Effector memory CD4-positive, alpha-beta T cell (primary cell): ENCODE results near the gene RBCK1.
"Not testable (repeated sequence)": the region's sequence is repeated elsewhere in the genome, so short reads cannot be mapped to it uniquely, and the experiment has no call there.

Source experiments
- DNase-seq, 3 donors: peaks; one replicate each; pipeline ENCODE4 v3.0.0-alpha.2; 2020
- H3K27ac ChIP-seq: 2 replicates; pipeline ENCODE4 v1.7.0; 2013; ENCODE audit warnings: mild to moderate bottlenecking, low read length, moderate library complexity; ENCODE audit not compliant: insufficient read depth, poor library complexity, severe bottlenecking
- H3K27me3 ChIP-seq: replicated peaks from 2 replicates; pipeline ENCODE4 v1.7.0; 2013; ENCODE audit warnings: mild to moderate bottlenecking, low read length; ENCODE audit not compliant: insufficient read depth, control insufficient read depth, poor library complexity, severe bottlenecking
- H3K36me3 ChIP-seq: 2 replicates; pipeline ENCODE4 v1.7.0; 2013; ENCODE audit warnings: mild to moderate bottlenecking, low read length, moderate library complexity; ENCODE audit not compliant: control insufficient read depth, insufficient read depth
- H3K4me1 ChIP-seq: 2 replicates; pipeline ENCODE4 v1.7.0; 2013; ENCODE audit warnings: low read length, mild to moderate bottlenecking; ENCODE audit not compliant: control insufficient read depth, insufficient read depth, poor library complexity, severe bottlenecking
- H3K4me3 ChIP-seq: 2 replicates; pipeline ENCODE4 v1.7.0; 2013; ENCODE audit warnings: low read length, low read depth, mild to moderate bottlenecking; ENCODE audit not compliant: insufficient read depth, poor library complexity, severe bottlenecking
- H3K9me3 ChIP-seq: 2 replicates; pipeline ENCODE4 v1.7.0; 2013; ENCODE audit warnings: mild to moderate bottlenecking, low read length, moderate library complexity; ENCODE audit not compliant: control insufficient read depth

Gene RBCK1

GRCh38 chr20:437787-438486 is 29.8 kb downstream of the RBCK1 start:
- peak overlapping the region; percentile 13 for H3K27ac ChIP-seq
- H3K9me3 ChIP-seq = no peaks in the 10 kb centered on the region
- H3K4me1 ChIP-seq = peaks cover 36% of the 10 kb centered on the region
- H3K27me3 ChIP-seq = no peaks in the 10 kb centered on the region
- DNase-seq = no peak
- peak overlapping the region; percentile 44 for H3K4me3 ChIP-seq
- H3K36me3 ChIP-seq = peaks cover 17% of the 10 kb centered on the region

- DNase-seq = peak; percentile 50 to 53 (median 52)
- Histone ChIP-seq H3K27me3 (no peaks in the 10 kb centered on the region), H3K9me3 (no peaks in the 10 kb centered on the region), H3K27ac (peak overlapping the region; percentile 15), H3K4me3 (peak overlapping the region; percentile 44), H3K36me3 (peaks cover 20% of the 10 kb centered on the region), H3K4me1 (peaks cover 28% of the 10 kb centered on the region)
Observed at GRCh38 chr20:438571-439469, 30.7 kb downstream of the RBCK1 start.

DNA sequence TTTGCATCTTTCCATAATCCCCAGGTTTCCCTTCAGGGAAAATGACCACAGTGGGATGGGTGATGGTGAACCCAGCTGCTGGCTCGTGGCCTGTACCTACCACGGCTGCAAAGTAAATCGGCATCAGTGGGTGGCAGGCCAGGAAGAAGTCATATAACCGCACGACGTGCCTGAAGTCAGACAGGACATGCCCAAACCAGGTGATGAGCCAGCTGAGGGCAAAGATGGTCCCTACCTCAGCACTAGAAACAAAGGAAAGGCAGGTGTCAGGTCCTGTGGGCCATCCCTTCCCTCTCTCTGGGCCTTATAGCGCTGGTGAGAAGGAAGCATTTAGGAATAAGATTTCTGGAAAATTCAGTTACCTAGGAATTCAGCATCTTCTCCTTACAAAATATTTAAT is 32.0 kb downstream of the RBCK1 start:
- Histone ChIP-seq H3K27me3 (no peaks in the 10 kb centered on the region), H3K9me3 (no peaks in the 10 kb centered on the region), H3K4me1 (peaks cover 21% of the 10 kb centered on the region), H3K27ac (no peak overlapping the region), H3K4me3 (no peak overlapping the region), H3K36me3 (peaks cover 33% of the 10 kb centered on the region)
- DNase-seq = no peak

GRCh38 chr20:440636-441035 is 32.5 kb downstream of the RBCK1 start:
- H3K4me1 ChIP-seq = peaks cover 21% of the 10 kb centered on the region
- DNase-seq = no peak
- no peak overlapping the region for H3K4me3 ChIP-seq
- no peaks in the 10 kb centered on the region for H3K27me3 ChIP-seq
- H3K9me3 ChIP-seq = no peaks in the 10 kb centered on the region
- H3K36me3 ChIP-seq = peaks cover 38% of the 10 kb centered on the region
- no peak overlapping the region for H3K27ac ChIP-seq

GRCh38 chr20:443223-443775 is 35.2 kb downstream of the RBCK1 start:
- H3K27ac ChIP-seq = no peak overlapping the region
- no peaks in the 10 kb centered on the region for H3K9me3 ChIP-seq
- DNase-seq = no peak
- no peak overlapping the region for H3K4me3 ChIP-seq
- H3K27me3 ChIP-seq = no peaks in the 10 kb centered on the region
- peaks cover 15% of the 10 kb centered on the region for H3K4me1 ChIP-seq
- peaks cover 43% of the 10 kb centered on the region for H3K36me3 ChIP-seq

DNA sequence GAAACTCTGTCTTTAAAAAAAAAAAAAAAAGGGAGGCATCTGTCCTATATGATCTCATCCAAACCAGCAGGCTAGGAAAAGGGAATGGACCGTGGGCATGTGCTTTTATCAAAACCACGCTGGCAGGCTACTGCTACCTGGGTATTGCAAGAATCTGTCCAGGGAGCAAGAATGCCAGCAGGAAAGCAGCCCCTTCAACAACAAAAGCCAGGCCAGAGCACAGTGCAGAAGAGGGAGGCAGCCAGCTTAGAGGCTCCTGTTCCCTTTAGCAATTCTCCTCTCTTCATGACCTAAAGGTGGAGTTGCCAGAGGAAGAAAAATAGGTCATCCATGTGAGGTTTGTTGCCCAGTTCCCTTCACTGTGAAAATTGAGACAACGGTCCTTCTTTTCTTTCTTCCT is 36.0 kb downstream of the RBCK1 start:
- H3K9me3 ChIP-seq = no peaks in the 10 kb centered on the region
- no peaks in the 10 kb centered on the region for H3K27me3 ChIP-seq
- no peak overlapping the region for H3K4me3 ChIP-seq
- H3K36me3 ChIP-seq = peaks cover 43% of the 10 kb centered on the region
- H3K27ac ChIP-seq = no peak overlapping the region
- DNase-seq = no peak
- H3K4me1 ChIP-seq = peaks cover 7% of the 10 kb centered on the region

GRCh38 chr20:444862-445426 is 36.8 kb downstream of the RBCK1 start:
- Histone ChIP-seq H3K9me3 (no peaks in the 10 kb centered on the region), H3K27ac (no peak overlapping the region), H3K4me3 (no peak overlapping the region), H3K36me3 (peaks cover 43% of the 10 kb centered on the region), H3K27me3 (no peaks in the 10 kb centered on the region), H3K4me1 (no peaks in the 10 kb centered on the region)
- no peak for DNase-seq

- no peak for DNase-seq
- H3K9me3 ChIP-seq = no peaks in the 10 kb centered on the region
- no peak overlapping the region for H3K4me3 ChIP-seq
- H3K27ac ChIP-seq = no peak overlapping the region
- H3K4me1 ChIP-seq = no peaks in the 10 kb centered on the region
- peaks cover 43% of the 10 kb centered on the region for H3K36me3 ChIP-seq
- no peaks in the 10 kb centered on the region for H3K27me3 ChIP-seq
Observed at GRCh38 chr20:445514-446336, 37.6 kb downstream of the RBCK1 start.

- H3K27me3 ChIP-seq, H3K4me3 ChIP-seq, DNase-seq, H3K36me3 ChIP-seq, H3K4me1 ChIP-seq, H3K9me3 ChIP-seq, H3K27ac ChIP-seq: not testable (repeated sequence)
Observed at GRCh38 chr20:452021-452420, 43.9 kb downstream of the RBCK1 start.
